Thyroid gland (tissue), 4 donors: ENCODE data around the gene POU2AF3. TPM values are rescaled to one million over a fixed set of nuclear protein-coding genes. Genes with fewer than 3 reads are reported as not detected.

Experiments used
- DNase-seq, 2 donors: peaks; one replicate each; pipeline ENCODE4 v3.0.0-alpha.2; 2019
- H3K27ac ChIP-seq, 3 donors: fragments of 200-600 bp; sonication (generic); 1 replicate in 2 of 3; 2 replicates in 1 of 3; pipeline ENCODE4 v1.5.1; 2016 to 2019; ENCODE audit warnings: mild to moderate bottlenecking in 1 of 3, moderate library complexity in 1 of 3
- H3K27me3 ChIP-seq: fragments of 200-600 bp; sonication (generic); one replicate; pipeline ENCODE4 v1.5.1; 2019
- H3K36me3 ChIP-seq, 2 donors: fragments of 200-600 bp; sonication (generic); one replicate each; pipeline ENCODE4 v1.5.1; 2016 to 2019
- H3K4me1 ChIP-seq, 2 donors: fragments of 200-600 bp; sonication (generic); one replicate each; pipeline ENCODE4 v1.5.1; 2017 to 2019
- H3K4me3 ChIP-seq, 3 donors: fragments of 200-600 bp; sonication (generic); replicated peaks in 1 of 3; 1 replicate in 2 of 3; 2 replicates in 1 of 3; pipeline ENCODE4 v1.5.1; 2016; ENCODE audit warnings: mild to moderate bottlenecking in 1 of 3
- H3K9me3 ChIP-seq: fragments of 200-600 bp; sonication (generic); one replicate; pipeline ENCODE4 v1.5.1; 2017
- CTCF ChIP-seq, 6 experiments: fragments of 200-600 bp in 3 of 6; fragments of 450-650 bp in 3 of 6; sonication (generic) in 3 of 6; IDR thresholded peaks; one replicate each; pipeline ENCODE4 v1.5.1; 2016 to 2019; ENCODE audit warnings: antibody characterized with exemption in 6 of 6, mild to moderate bottlenecking in 2 of 6, inconsistent platforms in 1 of 6, moderate library complexity in 1 of 6
- POLR2A ChIP-seq, 2 donors: fragments of 450-650 bp; IDR thresholded peaks; one replicate each; pipeline ENCODE4 v1.6.1; 2017; ENCODE audit warnings: antibody characterized with exemption in 2 of 2, mild to moderate bottlenecking in 2 of 2, moderate library complexity in 1 of 2
- WGBS, 2 donors: methylation state at CpG; one replicate each; pipeline ENCODE4 v1.1.5; 2017; 5-methylcytosine and 5-hydroxymethylcytosine counted together
- intact Hi-C: fragments of 100-400 bp; cut with DNase I; formaldehyde crosslinking; loops from one replicate; pipeline ENCODE4 v1.15.1; 2023
- total RNA-seq, 4 donors: library from RNA; depleted of rRNA; stranded (reverse); fragments of >200 nt; gene quantifications; one replicate each; pipeline ENCODE4 v1.2.3, GENCODE V29; 2016

POU2AF3 gene
- total RNA-seq, 4 donors from 2014 or later: 2.0 to 5.0 (median 4.6) TPM; not detected in 1

- no peak overlapping the region for H3K4me3 ChIP-seq
- 84 to 96% methylated on average over 4 of the region's 4 CpGs for WGBS, 2 donors
- intact Hi-C loops: no loop called here
- H3K27ac ChIP-seq: no peak overlapping the region
- no peaks in the 10 kb centered on the region for H3K9me3 ChIP-seq
- no peaks in the 10 kb centered on the region for H3K36me3 ChIP-seq
- H3K27me3 ChIP-seq: no peaks in the 10 kb centered on the region
- H3K4me1 ChIP-seq: peaks cover 0 to 3% of the 10 kb centered on the region in 2 donors
- no peak for TF ChIP-seq POLR2A (IDR thresholded peaks at IDR 0.05)
- TF ChIP-seq CTCF (IDR thresholded peaks at IDR 0.05): no peak
- no peak for DNase-seq
Measured at GRCh38 chr11:111336062-111336461, 37.7 kb downstream of the POU2AF3 start.

- no peak overlapping the region for H3K4me3 ChIP-seq
- H3K27ac ChIP-seq: no peak overlapping the region
- no peaks in the 10 kb centered on the region for H3K36me3 ChIP-seq
- WGBS, 2 donors: 62 to 70% methylated on average over 2 of the region's 2 CpGs
- H3K9me3 ChIP-seq: no peaks in the 10 kb centered on the region
- intact Hi-C loops: no loop called here
- DNase-seq: no peak
- no peaks in the 10 kb centered on the region for H3K27me3 ChIP-seq
- peaks cover 0 to 3% of the 10 kb centered on the region in 2 donors for H3K4me1 ChIP-seq
- TF ChIP-seq CTCF (IDR thresholded peaks at IDR 0.05) (no peak), POLR2A (IDR thresholded peaks at IDR 0.05) (no peak)
Measured at GRCh38 chr11:111336582-111337256, 38.4 kb downstream of the POU2AF3 start.

GRCh38 chr11:111339758-111340388 lies 41.5 kb downstream of the POU2AF3 start:
- no peaks in the 10 kb centered on the region for H3K27me3 ChIP-seq
- no peaks in the 10 kb centered on the region for H3K9me3 ChIP-seq
- no peak for DNase-seq
- H3K4me1 ChIP-seq: peaks cover 0 to 3% of the 10 kb centered on the region in 2 donors
- no peaks in the 10 kb centered on the region for H3K36me3 ChIP-seq
- H3K27ac ChIP-seq: no peak overlapping the region
- intact Hi-C loops: no loop called here
- no peak for TF ChIP-seq CTCF (IDR thresholded peaks at IDR 0.05)
- TF ChIP-seq POLR2A (IDR thresholded peaks at IDR 0.05): no peak
- H3K4me3 ChIP-seq: no peak overlapping the region

- H3K9me3 ChIP-seq: no peaks in the 10 kb centered on the region
- no peaks in the 10 kb centered on the region for H3K36me3 ChIP-seq
- WGBS, 2 donors: 77 to 79% methylated on average over 3 of the region's 3 CpGs
- no peaks in the 10 kb centered on the region for H3K4me1 ChIP-seq
- H3K27ac ChIP-seq: no peak overlapping the region
- intact Hi-C loops: no loop called here
- no peak for TF ChIP-seq POLR2A (IDR thresholded peaks at IDR 0.05)
- no peak for TF ChIP-seq CTCF (IDR thresholded peaks at IDR 0.05)
- DNase-seq: no peak
- no peaks in the 10 kb centered on the region for H3K27me3 ChIP-seq
- no peak overlapping the region for H3K4me3 ChIP-seq
Measured at GRCh38 chr11:111342329-111342728, 44.0 kb downstream of the POU2AF3 start.

GRCh38 chr11:111344032-111344431 lies 45.7 kb downstream of the POU2AF3 start:
- Histone ChIP-seq H3K9me3 (no peaks in the 10 kb centered on the region), H3K36me3 (no peaks in the 10 kb centered on the region), H3K27ac (no peak overlapping the region), H3K4me3 (no peak overlapping the region), H3K27me3 (no peaks in the 10 kb centered on the region), H3K4me1 (no peaks in the 10 kb centered on the region)
- TF ChIP-seq CTCF (IDR thresholded peaks at IDR 0.05) (no peak), POLR2A (IDR thresholded peaks at IDR 0.05) (no peak)
- 74 to 88% methylated on average over 3 of the region's 3 CpGs for WGBS, 2 donors
- intact Hi-C loops: no loop called here
- DNase-seq: peak; percentile 20 to 31
